Gastrocnemius medialis (tissue), 4 donors: Measurements from ENCODE around the gene IL20RB. TPM values are rescaled to one million over a fixed set of nuclear protein-coding genes. Genes with fewer than 3 reads are reported as not detected.

Experiments used
- ATAC-seq, 2 donors: fragments of 150-250 bp; one replicate each; pipeline ENCODE4 v1.9.1; 2016
- DNase-seq, 2 donors: peaks; one replicate each; pipeline ENCODE4 v3.0.0-alpha.2; 2019
- H3K27ac ChIP-seq, 4 donors: fragments of 200-600 bp; sonication (generic); 1 replicate in 1 of 4; 2 replicates in 3 of 4; pipeline ENCODE4 v1.5.1; 2016 to 2018; ENCODE audit warnings: mild to moderate bottlenecking in 2 of 4, moderate library complexity in 1 of 4
- H3K27me3 ChIP-seq, 3 donors: fragments of 200-600 bp; sonication (generic) in 2 of 3; 1 replicate in 1 of 3; 2 replicates in 2 of 3; pipeline versions ENCODE4 v1.5.1 to v1.6.0; 2016 to 2019; ENCODE audit warnings: mild to moderate bottlenecking in 1 of 3, moderate library complexity in 1 of 3
- H3K36me3 ChIP-seq, 2 donors: fragments of 200-600 bp; sonication (generic) in 1 of 2; one replicate each; pipeline ENCODE4 v1.5.1; 2017 to 2018
- H3K4me1 ChIP-seq, 2 donors: fragments of 200-600 bp; sonication (generic) in 1 of 2; one replicate each; pipeline ENCODE4 v1.5.1; 2016 to 2017; ENCODE audit warnings: mild to moderate bottlenecking in 2 of 2
- H3K4me3 ChIP-seq, 4 donors: fragments of 200-600 bp; sonication (generic) in 3 of 4; 1 replicate in 1 of 4; 2 replicates in 3 of 4; pipeline ENCODE4 v1.5.1; 2016 to 2019; ENCODE audit warnings: mild to moderate bottlenecking in 2 of 4
- H3K9me3 ChIP-seq, 3 donors: fragments of 200-600 bp; sonication (generic) in 2 of 3; 1 replicate in 1 of 3; 2 replicates in 2 of 3; pipeline ENCODE4 v1.5.1; 2016 to 2019
- CTCF ChIP-seq, 5 experiments: fragments of 450-650 bp in 3 of 5; fragments of 200-600 bp in 2 of 5; sonication (generic) in 2 of 5; IDR thresholded peaks in 4 of 5; conservative IDR thresholded peaks in 1 of 5; 1 replicate in 4 of 5; 2 replicates in 1 of 5; pipeline ENCODE4 v1.5.1; 2016 to 2019; ENCODE audit warnings: antibody characterized with exemption in 5 of 5, mild to moderate bottlenecking in 3 of 5, moderate library complexity in 3 of 5
- POLR2A ChIP-seq, 2 donors: fragments of 450-650 bp; IDR thresholded peaks; one replicate each; pipeline ENCODE4 v1.6.1; 2017; ENCODE audit warnings: antibody characterized with exemption in 2 of 2, mild to moderate bottlenecking in 2 of 2, moderate library complexity in 2 of 2
- in situ Hi-C, 4 donors: fragments of 200-750 bp; cut with MboI; loops; one replicate each; pipeline versions ENCODE4 v1.15.0 to v1.8.0; 2017; ENCODE audit warnings: low sequenced_read_pairs in 4 of 4
- intact Hi-C: fragments of 100-400 bp; cut with DNase I; formaldehyde crosslinking; loops from one replicate; pipeline ENCODE4 v1.15.1; 2023; ENCODE audit warnings: low total_unique reads
- total RNA-seq, 4 donors: library from RNA; depleted of rRNA; stranded (reverse); fragments of >200 nt; gene quantifications; one replicate each; pipeline versions ENCODE4 v1.1.0 to v1.2.3, GENCODE V29; 2016

IL20RB gene
- total RNA-seq, 4 donors from 2014 or later, result 0.38 to 0.63 (median 0.52) TPM

- H3K4me3 ChIP-seq, result no peak overlapping the region
- ATAC-seq, result no peak
- intact Hi-C loops, result no loop called here
- in situ Hi-C loops, result no loop called here
- peaks cover 1 to 4% of the 10 kb centered on the region in 2 donors for H3K4me1 ChIP-seq
- no peaks in the 10 kb centered on the region for H3K36me3 ChIP-seq
- TF ChIP-seq POLR2A (IDR thresholded peaks at IDR 0.05), result no peak
- TF ChIP-seq CTCF (IDR thresholded peaks at IDR 0.05 in 4 of 5, conservative IDR thresholded peaks at IDR 0.05 in 1 of 5), result no peak
- no peaks in the 10 kb centered on the region for H3K27me3 ChIP-seq
- no peak for DNase-seq
- no peak overlapping the region for H3K27ac ChIP-seq
- H3K9me3 ChIP-seq, result no peaks in the 10 kb centered on the region
These were observed 3.5 kb upstream of the IL20RB start for GRCh38 chr3:136954251-136954650.

- Histone ChIP-seq H3K27ac (no peak overlapping the region), H3K9me3 (no peaks in the 10 kb centered on the region), H3K4me1 (peaks cover 0 to 2% of the 10 kb centered on the region in 2 donors), H3K4me3 (no peak overlapping the region), H3K27me3 (no peaks in the 10 kb centered on the region), H3K36me3 (no peaks in the 10 kb centered on the region)
- no peak for ATAC-seq
- no peak for DNase-seq
- TF ChIP-seq POLR2A (IDR thresholded peaks at IDR 0.05), result no peak
- TF ChIP-seq CTCF (IDR thresholded peaks at IDR 0.05 in 4 of 5, conservative IDR thresholded peaks at IDR 0.05 in 1 of 5), result no peak
- in situ Hi-C loops, result no loop called here
- intact Hi-C loops, result no loop called here
These were observed 2.6 kb upstream of the IL20RB start for GRCh38 chr3:136954980-136955780.

- Histone ChIP-seq H3K4me3 (no peak overlapping the region), H3K4me1 (no peaks in the 10 kb centered on the region), H3K27me3 (no peaks in the 10 kb centered on the region), H3K36me3 (no peaks in the 10 kb centered on the region), H3K27ac (no peak overlapping the region), H3K9me3 (no peaks in the 10 kb centered on the region)
- DNase-seq, result no peak
- in situ Hi-C loops (no loop called here), intact Hi-C loops (no loop called here)
- TF ChIP-seq CTCF (IDR thresholded peaks at IDR 0.05 in 4 of 5, conservative IDR thresholded peaks at IDR 0.05 in 1 of 5), result no peak
- TF ChIP-seq POLR2A (IDR thresholded peaks at IDR 0.05), result no peak
- ATAC-seq, result no peak
These were observed 2.0 kb upstream of the IL20RB start for GRCh38 chr3:136955813-136956212.

GRCh38 chr3:136956971-136957370 is 812 bp upstream of the IL20RB start:
- no peak overlapping the region for H3K4me3 ChIP-seq
- no peak overlapping the region for H3K27ac ChIP-seq
- no peak for TF ChIP-seq POLR2A (IDR thresholded peaks at IDR 0.05)
- TF ChIP-seq CTCF (IDR thresholded peaks at IDR 0.05 in 4 of 5, conservative IDR thresholded peaks at IDR 0.05 in 1 of 5), result no peak
- intact Hi-C loops, result no loop called here
- no peaks in the 10 kb centered on the region for H3K27me3 ChIP-seq
- ATAC-seq, result no peak
- no peaks in the 10 kb centered on the region for H3K36me3 ChIP-seq
- no peaks in the 10 kb centered on the region for H3K9me3 ChIP-seq
- in situ Hi-C loops, result no loop called here
- H3K4me1 ChIP-seq, result no peaks in the 10 kb centered on the region
- DNase-seq, result no peak
